Measurements from ENCODE around the gene CLEC18A.
"Not testable (repeated sequence)": the region's sequence is repeated elsewhere in the genome, so short reads cannot be mapped to it uniquely, and the experiment has no call there.

Gene CLEC18A

DNA sequence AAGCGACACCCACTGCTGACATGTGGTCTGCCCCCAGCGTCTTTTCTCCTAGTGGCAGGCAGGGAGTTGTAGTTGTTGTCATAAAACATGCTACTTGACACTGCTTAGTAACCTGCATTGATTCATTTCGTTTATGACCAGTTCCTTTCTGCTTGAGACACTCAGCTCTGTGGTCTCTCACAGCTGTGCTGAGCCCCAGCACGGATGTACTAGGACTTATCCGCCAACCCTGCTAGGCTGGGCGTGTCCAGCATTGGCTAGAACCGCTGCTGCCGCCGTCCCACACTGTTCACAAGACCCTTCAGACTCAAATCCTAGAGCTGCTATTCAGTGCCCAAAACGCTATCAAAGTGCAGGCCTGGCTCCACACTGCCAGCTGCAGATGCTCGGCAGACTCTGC lies 60.0 kb downstream of the CLEC18A start:
- H3K27ac ChIP-seq (ENCODE audit: extremely low read depth, low read depth, low read length); H3K4me3 ChIP-seq (ENCODE audit: low read depth, low read length); H3K9me3 ChIP-seq (ENCODE audit: control insufficient read depth, insufficient read depth, low read depth, low read length); CTCF ChIA-PET; H3K4me1 ChIP-seq (ENCODE audit: control insufficient read depth, insufficient read depth, low read length); POLR2A ChIA-PET: not testable (repeated sequence)
- peaks cover 0 to 14% of the 10 kb centered on the region in 2 experiments; a peak in 2 of 3 replicates for H3K36me3 ChIP-seq (ENCODE audit: control insufficient read depth in 2 of 2, insufficient read depth in 1 of 2, low read length in 2 of 2)

- H3K9me3 ChIP-seq (ENCODE audit: control insufficient read depth, insufficient read depth, low read depth, low read length); CTCF ChIA-PET; H3K4me1 ChIP-seq (ENCODE audit: control insufficient read depth, insufficient read depth, low read length); H3K27ac ChIP-seq (ENCODE audit: extremely low read depth, low read depth, low read length); POLR2A ChIA-PET; H3K4me3 ChIP-seq (ENCODE audit: low read depth, low read length): not testable (repeated sequence)
- H3K36me3 ChIP-seq (ENCODE audit: control insufficient read depth in 2 of 2, insufficient read depth in 1 of 2, low read length in 2 of 2) = peaks cover 0 to 23% of the 10 kb centered on the region in 2 experiments; a peak in 2 of 3 replicates
These were observed 61.2 kb downstream of the CLEC18A start for GRCh38 chr16:70012354-70012753.

GRCh38 chr16:70012951-70013350 lies 61.8 kb downstream of the CLEC18A start:
- H3K4me1 ChIP-seq (ENCODE audit: control insufficient read depth, insufficient read depth, low read length); H3K27ac ChIP-seq (ENCODE audit: extremely low read depth, low read depth, low read length); H3K4me3 ChIP-seq (ENCODE audit: low read depth, low read length); CTCF ChIA-PET; H3K9me3 ChIP-seq (ENCODE audit: control insufficient read depth, insufficient read depth, low read depth, low read length); POLR2A ChIA-PET: not testable (repeated sequence)
- peaks cover 0 to 26% of the 10 kb centered on the region in 2 experiments; a peak in 2 of 3 replicates for H3K36me3 ChIP-seq (ENCODE audit: control insufficient read depth in 2 of 2, insufficient read depth in 1 of 2, low read length in 2 of 2)

Measured in HEK293 (cell line).